Endothelial cell (in vitro differentiated cells): ENCODE measurements around the gene ANXA4. TPM values are rescaled to one million over a fixed set of nuclear protein-coding genes. Genes with fewer than 3 reads are reported as not detected.

ENCODE experiments used
- DNase-seq: peaks from one replicate; pipeline ENCODE4 v3.0.0; 2021; ENCODE audit warnings: low spot score
- H3K27ac Mint-ChIP-seq: one replicate; pipeline ENCODE4 v1.8.0; 2021; ENCODE audit warnings: mixed read lengths, inconsistent platforms; ENCODE audit not compliant: unreplicated experiment
- H3K27me3 Mint-ChIP-seq: one replicate; pipeline ENCODE4 v1.8.0; 2021; ENCODE audit warnings: mild to moderate bottlenecking, moderate library complexity, mixed read lengths, inconsistent platforms; ENCODE audit not compliant: unreplicated experiment
- H3K36me3 Mint-ChIP-seq: one replicate; pipeline ENCODE4 v1.8.0; 2021; ENCODE audit warnings: mild to moderate bottlenecking, low read depth, mixed read lengths, inconsistent platforms; ENCODE audit not compliant: unreplicated experiment
- H3K4me1 Mint-ChIP-seq: one replicate; pipeline ENCODE4 v1.8.0; 2021; ENCODE audit warnings: mild to moderate bottlenecking, mixed read lengths, inconsistent platforms; ENCODE audit not compliant: unreplicated experiment
- H3K4me3 Mint-ChIP-seq: one replicate; pipeline ENCODE4 v1.8.0; 2021; ENCODE audit warnings: mild to moderate bottlenecking, mixed read lengths, inconsistent platforms; ENCODE audit not compliant: unreplicated experiment
- H3K9me3 Mint-ChIP-seq: one replicate; pipeline ENCODE4 v1.8.0; 2021; ENCODE audit warnings: mixed read lengths, inconsistent platforms; ENCODE audit not compliant: unreplicated experiment
- total RNA-seq: library from RNA; stranded (reverse); fragmentation: NEBNext Ultra II Directional; extraction: Animal tissue kit (Norgen Biotek cat#: 25700); gene quantifications from one replicate; pipeline ENCODE4 v1.2.1, GENCODE V29; 2021; ENCODE audit not compliant: unreplicated experiment
- TF ChIP-seq, protein P1 (sequence below): fragments of 200-600 bp; sonication (generic); IDR thresholded peaks from one replicate; pipeline ENCODE4 v1.5.0; 2021; ENCODE audit warnings: antibody characterized with exemption; ENCODE audit not compliant: unreplicated experiment

Gene ANXA4
- total RNA-seq, 1 donor from 2014 or later: 29.4 TPM

DNA sequence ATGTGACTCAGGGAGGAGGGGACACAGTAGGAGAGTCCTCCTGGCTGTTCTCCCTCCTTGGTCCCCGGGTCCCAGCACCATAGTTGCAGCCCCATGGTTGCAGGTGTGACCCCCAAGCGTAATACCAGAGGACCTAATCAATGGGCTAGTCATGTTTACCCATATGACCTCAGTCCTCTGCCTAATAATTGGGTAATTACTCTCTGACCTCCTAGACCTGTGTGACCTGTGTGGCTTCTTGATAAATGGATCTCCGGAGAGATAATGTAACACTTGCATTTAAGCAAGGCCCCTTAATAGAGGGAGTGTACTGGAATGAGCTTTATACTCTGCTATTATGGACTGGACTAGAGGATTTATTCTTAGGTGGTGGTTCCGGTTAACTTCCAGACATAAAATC is 55.3 kb downstream of the ANXA4 start:
- Mint-ChIP-seq H3K27ac (no peak overlapping the region), H3K27me3 (no peaks in the 10 kb centered on the region), H3K36me3 (peaks cover 14% of the 10 kb centered on the region), H3K9me3 (no peaks in the 10 kb centered on the region), H3K4me1 (peaks cover 23% of the 10 kb centered on the region), H3K4me3 (peak overlapping the region; percentile 45)
- no peak for DNase-seq
- TF ChIP-seq, protein P1, sequence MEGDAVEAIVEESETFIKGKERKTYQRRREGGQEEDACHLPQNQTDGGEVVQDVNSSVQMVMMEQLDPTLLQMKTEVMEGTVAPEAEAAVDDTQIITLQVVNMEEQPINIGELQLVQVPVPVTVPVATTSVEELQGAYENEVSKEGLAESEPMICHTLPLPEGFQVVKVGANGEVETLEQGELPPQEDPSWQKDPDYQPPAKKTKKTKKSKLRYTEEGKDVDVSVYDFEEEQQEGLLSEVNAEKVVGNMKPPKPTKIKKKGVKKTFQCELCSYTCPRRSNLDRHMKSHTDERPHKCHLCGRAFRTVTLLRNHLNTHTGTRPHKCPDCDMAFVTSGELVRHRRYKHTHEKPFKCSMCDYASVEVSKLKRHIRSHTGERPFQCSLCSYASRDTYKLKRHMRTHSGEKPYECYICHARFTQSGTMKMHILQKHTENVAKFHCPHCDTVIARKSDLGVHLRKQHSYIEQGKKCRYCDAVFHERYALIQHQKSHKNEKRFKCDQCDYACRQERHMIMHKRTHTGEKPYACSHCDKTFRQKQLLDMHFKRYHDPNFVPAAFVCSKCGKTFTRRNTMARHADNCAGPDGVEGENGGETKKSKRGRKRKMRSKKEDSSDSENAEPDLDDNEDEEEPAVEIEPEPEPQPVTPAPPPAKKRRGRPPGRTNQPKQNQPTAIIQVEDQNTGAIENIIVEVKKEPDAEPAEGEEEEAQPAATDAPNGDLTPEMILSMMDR: no peak

DNA sequence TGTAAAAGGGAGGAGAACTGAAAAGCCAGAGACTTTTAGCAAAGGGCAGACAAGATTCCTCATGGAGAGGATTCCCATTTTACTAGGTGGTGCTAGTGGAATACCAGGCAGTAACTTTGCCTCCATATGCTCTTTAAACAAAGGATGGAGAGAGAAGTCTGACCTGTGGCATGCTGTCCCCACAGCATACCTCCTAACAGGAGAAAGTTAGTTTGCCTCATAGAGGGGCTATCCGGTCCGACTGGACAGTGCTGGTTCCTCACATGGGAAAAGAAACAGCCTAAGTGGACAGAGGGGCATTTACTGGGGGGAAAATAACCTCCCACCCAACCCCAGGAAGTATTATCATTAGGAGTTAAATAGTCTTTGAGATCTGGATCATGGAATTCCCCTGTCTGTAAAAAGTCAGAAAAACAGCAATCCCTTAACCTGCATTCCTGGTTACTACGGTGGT is 55.9 kb downstream of the ANXA4 start:
- no peak for DNase-seq
- peak overlapping the region; percentile 45 for H3K4me3 Mint-ChIP-seq
- peak overlapping the region; percentile 32 for H3K27ac Mint-ChIP-seq
- H3K27me3 Mint-ChIP-seq: no peaks in the 10 kb centered on the region
- H3K4me1 Mint-ChIP-seq: peaks cover 23% of the 10 kb centered on the region
- TF ChIP-seq, protein P1: no peak
- no peaks in the 10 kb centered on the region for H3K9me3 Mint-ChIP-seq
- peaks cover 14% of the 10 kb centered on the region for H3K36me3 Mint-ChIP-seq

DNA sequence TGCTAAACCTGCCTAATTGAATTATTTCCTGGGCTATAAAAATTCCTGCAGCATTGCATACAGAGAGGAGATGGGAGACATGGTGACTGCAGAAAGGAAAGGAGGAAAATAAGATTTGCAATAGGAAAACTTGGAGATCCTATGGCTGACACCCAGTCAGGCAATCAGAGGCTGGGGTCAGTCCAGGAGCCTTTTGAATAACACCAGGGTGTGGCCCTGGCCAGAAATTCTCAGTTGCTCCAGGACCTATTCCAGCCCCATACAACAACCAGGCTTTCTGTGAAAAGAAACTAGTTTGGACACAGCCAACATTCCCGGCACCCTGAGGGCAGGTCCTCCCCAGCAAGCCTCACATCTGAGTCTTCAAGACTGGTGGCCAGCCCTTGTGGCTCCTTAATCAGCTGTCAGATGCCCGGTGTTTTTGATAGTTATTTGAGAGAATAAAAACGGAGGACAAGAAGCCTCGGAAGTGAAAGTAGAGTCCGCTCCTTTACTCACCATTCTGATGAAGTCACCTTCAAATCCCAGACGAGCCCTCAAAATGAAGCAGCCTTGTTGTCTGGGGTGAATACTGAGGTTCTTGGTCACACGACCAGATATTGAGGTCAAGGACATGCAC is 56.5 kb downstream of the ANXA4 start:
- peak overlapping the region; percentile 57 for H3K4me3 Mint-ChIP-seq
- peaks cover 26% of the 10 kb centered on the region for H3K4me1 Mint-ChIP-seq

DNA sequence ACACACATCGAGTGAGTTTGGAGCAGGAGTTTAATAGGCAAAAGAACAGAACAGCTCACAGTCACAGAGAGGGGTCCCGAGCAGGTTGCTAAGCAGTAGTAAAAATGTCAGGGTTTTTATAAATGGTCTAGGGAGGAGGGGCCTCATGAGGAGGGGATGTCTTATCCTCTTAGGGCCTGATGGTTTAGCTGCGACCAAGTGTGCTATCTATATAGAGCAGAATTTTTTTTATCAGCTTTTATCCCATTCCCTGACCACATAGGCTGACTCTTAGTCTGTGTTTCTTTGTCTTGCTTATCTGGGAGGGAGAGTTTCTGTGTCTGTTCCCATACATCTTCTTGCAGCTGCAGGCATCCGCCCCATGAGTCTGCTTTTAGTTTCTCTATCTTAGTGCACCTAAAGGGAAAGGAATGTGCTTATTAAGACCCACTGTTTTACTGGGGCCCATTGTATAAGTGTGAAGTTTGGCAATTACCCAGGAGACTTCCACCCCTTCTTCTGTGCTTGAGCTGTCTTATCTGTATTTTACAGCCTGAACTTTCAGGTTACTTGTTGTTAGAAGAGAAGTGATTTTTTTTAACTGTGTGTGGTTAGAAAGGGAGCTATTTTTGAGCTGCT is 57.1 kb downstream of the ANXA4 start:
- peak overlapping the region; percentile 57 for H3K4me3 Mint-ChIP-seq

More for the DNA sequence above, 56.5 kb downstream of the ANXA4 start:
- Mint-ChIP-seq H3K36me3 (peaks cover 14% of the 10 kb centered on the region), H3K9me3 (no peaks in the 10 kb centered on the region), H3K27ac (peak overlapping the region; percentile 68), H3K27me3 (no peaks in the 10 kb centered on the region)
- TF ChIP-seq, protein P1: no peak
- no peak for DNase-seq

More for the DNA sequence above, 57.1 kb downstream of the ANXA4 start:
- Mint-ChIP-seq H3K36me3 (peaks cover 14% of the 10 kb centered on the region), H3K27me3 (no peaks in the 10 kb centered on the region), H3K9me3 (no peaks in the 10 kb centered on the region), H3K27ac (peak overlapping the region; percentile 82), H3K4me1 (peaks cover 29% of the 10 kb centered on the region)
- TF ChIP-seq, protein P1: no peak
- no peak for DNase-seq
